ENCODE results near the gene PDE4D. TPM values are rescaled to one million over a fixed set of nuclear protein-coding genes. Genes with fewer than 3 reads are reported as not detected.

PDE4D gene
- total and polyA plus RNA-seq, 10 of the 15 experiments (the other 5 are each of a cell fraction or from before 2014, with no cell fraction given): 0.87 to 4.1 (median 2.2) TPM

- DNase-seq (ENCODE audit: low read depth, low spot score) (no peak), ATAC-seq (no peak), FAIRE-seq (no peak)
- no TSS peak for BruUV-seq (replicated peaks)
- Histone ChIP-seq H3K9ac (ENCODE audit: control insufficient read depth, insufficient read depth, low read length) (no peak overlapping the region), H3K4me3 (no peak overlapping the region), H3K9me3 (replicated peaks; ENCODE audit: control insufficient read depth, insufficient read depth, low read length) (no peaks in the 10 kb centered on the region; the same call in 2 of the 3 replicates), H3K4me1 (ENCODE audit: control insufficient read depth, insufficient read depth, low read length) (no peaks in the 10 kb centered on the region), H3K27ac (ENCODE audit: control insufficient read depth, insufficient read depth) (no peak overlapping the region), H3K79me2 (ENCODE audit: control insufficient read depth, insufficient read depth, low read length) (no peaks in the 10 kb centered on the region), H3K4me2 (ENCODE audit: control insufficient read depth, insufficient read depth) (no peak overlapping the region), H3K36me3 (ENCODE audit: control insufficient read depth in 2 of 2, insufficient read depth in 2 of 2, low read length in 1 of 2) (no peaks in the 10 kb centered on the region), H2AFZ (ENCODE audit: control insufficient read depth, low read depth, low read length) (no peak overlapping the region), H4K20me1 (ENCODE audit: control insufficient read depth, insufficient read depth) (no peaks in the 10 kb centered on the region), H3K27me3 (replicated peaks in 1 of 2; ENCODE audit: control insufficient read depth in 2 of 2, insufficient read depth in 2 of 2, low read length in 1 of 2) (peaks cover 0 to 5% of the 10 kb centered on the region in 2 experiments; a peak in 2 of 4 replicates)
- in situ Hi-C loops (cut with MboI) (no loop called here), intact Hi-C loops (cut with micrococcal nuclease; ENCODE audit: unreplicated experiment) (no loop called here)
- TF ChIP-seq TBL1XR1 (IDR thresholded peaks at IDR 0.05; ENCODE audit: low read depth, low read length): no peak
- no peak for TF ChIP-seq PAX8 (IDR thresholded peaks at IDR 0.05)
- no peak for TF ChIP-seq KAT2A (conservative IDR thresholded peaks at IDR 0.05; ENCODE audit: control insufficient read depth, low read depth, low read length)
- TF ChIP-seq POU2F2 (IDR thresholded peaks at IDR 0.05; ENCODE audit: borderline replicate concordance, low read depth, low read length): no peak
- TF ChIP-seq CREB1 (IDR thresholded peaks at IDR 0.05; ENCODE audit: low read depth): no peak
- no peak for TF ChIP-seq SREBF1 (IDR thresholded peaks at IDR 0.05; ENCODE audit: low read length)
- no peak for TF ChIP-seq TAF1 (IDR thresholded peaks at IDR 0.05; ENCODE audit: borderline replicate concordance, low read depth, low read length)
- TF ChIP-seq ZNF384 (IDR thresholded peaks at IDR 0.05; ENCODE audit: borderline replicate concordance, low read depth, low read length): no peak
- TF ChIP-seq NR2F1 (conservative IDR thresholded peaks at IDR 0.05): no peak
- no peak for TF ChIP-seq ZNF24 (IDR thresholded peaks at IDR 0.05)
- no peak for TF ChIP-seq BHLHE40 (IDR thresholded peaks at IDR 0.05; ENCODE audit: borderline replicate concordance in 1 of 2, low read depth in 2 of 2, low read length in 1 of 2)
- TF ChIP-seq, protein P1, sequence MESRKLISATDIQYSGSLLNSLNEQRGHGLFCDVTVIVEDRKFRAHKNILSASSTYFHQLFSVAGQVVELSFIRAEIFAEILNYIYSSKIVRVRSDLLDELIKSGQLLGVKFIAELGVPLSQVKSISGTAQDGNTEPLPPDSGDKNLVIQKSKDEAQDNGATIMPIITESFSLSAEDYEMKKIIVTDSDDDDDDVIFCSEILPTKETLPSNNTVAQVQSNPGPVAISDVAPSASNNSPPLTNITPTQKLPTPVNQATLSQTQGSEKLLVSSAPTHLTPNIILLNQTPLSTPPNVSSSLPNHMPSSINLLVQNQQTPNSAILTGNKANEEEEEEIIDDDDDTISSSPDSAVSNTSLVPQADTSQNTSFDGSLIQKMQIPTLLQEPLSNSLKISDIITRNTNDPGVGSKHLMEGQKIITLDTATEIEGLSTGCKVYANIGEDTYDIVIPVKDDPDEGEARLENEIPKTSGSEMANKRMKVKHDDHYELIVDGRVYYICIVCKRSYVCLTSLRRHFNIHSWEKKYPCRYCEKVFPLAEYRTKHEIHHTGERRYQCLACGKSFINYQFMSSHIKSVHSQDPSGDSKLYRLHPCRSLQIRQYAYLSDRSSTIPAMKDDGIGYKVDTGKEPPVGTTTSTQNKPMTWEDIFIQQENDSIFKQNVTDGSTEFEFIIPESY (IDR thresholded peaks at IDR 0.05): no peak
- TF ChIP-seq RAD21 (IDR thresholded peaks at IDR 0.05; ENCODE audit: insufficient read depth, low read depth, low read length): no peak
- RAD21 ChIA-PET (ENCODE audit: unreplicated experiment): no interaction called here
- SMC1A ChIA-PET (ENCODE audit: uncharacterized antibody, unreplicated experiment): no interaction called here
- POLR2A ChIA-PET: no interaction called here
- CTCF ChIA-PET: no interaction called here
Observed at GRCh38 chr5:59897075-59897474, 3.5 kb upstream of the PDE4D start.

Measured in GM12878 (cell line).